ENCODE data around the gene RHNO1. TPM values are rescaled to one million over a fixed set of nuclear protein-coding genes. Genes with fewer than 3 reads are reported as not detected.

RHNO1 gene
- total and polyA plus RNA-seq, 4 donors, result 11.0 to 19.0 (median 15.2) TPM

- ATAC-seq (ENCODE audit: insufficient read depth, low FRiP score) (no peak), DNase-seq (no peak)
- Histone ChIP-seq H3K27ac (ENCODE audit: low read depth in 1 of 2, low read length in 1 of 2) (no peak overlapping the region), H3K9me3 (ENCODE audit: control insufficient read depth in 4 of 4, insufficient read depth in 3 of 4, low read length in 3 of 4) (no peaks in the 10 kb centered on the region), H3K36me3 (ENCODE audit: control insufficient read depth in 4 of 4, insufficient read depth in 4 of 4, low read length in 4 of 4) (peaks cover under 1 to 9% (median 8%) of the 10 kb centered on the region in 4 donors), H3K9ac (ENCODE audit: insufficient read depth in 1 of 2, low read length in 2 of 2) (no peak overlapping the region), H3K27me3 (ENCODE audit: control insufficient read depth in 3 of 3, insufficient read depth in 3 of 3, low read length in 2 of 3) (no peaks in the 10 kb centered on the region), H3K4me1 (ENCODE audit: control insufficient read depth in 5 of 5, insufficient read depth in 5 of 5, low read length in 5 of 5) (peaks cover 0 to 20% (median 8%) of the 10 kb centered on the region in 5 donors), H3K4me3 (no peak overlapping the region)
- WGBS, 2 donors, result 58 to 74% methylated on average over 5 of the region's 5 CpGs
- TF ChIP-seq CTCF (IDR thresholded peaks at IDR 0.05; ENCODE audit: control extremely low read depth, extremely low read depth), result no peak
These were observed 43.7 kb upstream of the RHNO1 start for GRCh38 chr12:2833327-2833726.

- no peak for TF ChIP-seq CTCF (IDR thresholded peaks at IDR 0.05; ENCODE audit: control extremely low read depth, extremely low read depth)
- Histone ChIP-seq H3K4me1 (ENCODE audit: control insufficient read depth in 5 of 5, insufficient read depth in 5 of 5, low read length in 5 of 5) (peaks cover 0 to 20% (median 8%) of the 10 kb centered on the region in 5 donors), H3K27me3 (ENCODE audit: control insufficient read depth in 3 of 3, insufficient read depth in 3 of 3, low read length in 2 of 3) (no peaks in the 10 kb centered on the region), H3K9me3 (ENCODE audit: control insufficient read depth in 4 of 4, insufficient read depth in 3 of 4, low read length in 3 of 4) (no peaks in the 10 kb centered on the region), H3K9ac (ENCODE audit: insufficient read depth in 1 of 2, low read length in 2 of 2) (no peak overlapping the region), H3K36me3 (ENCODE audit: control insufficient read depth in 4 of 4, insufficient read depth in 4 of 4, low read length in 4 of 4) (peaks cover 0 to 8% (median 7%) of the 10 kb centered on the region in 4 donors), H3K4me3 (no peak overlapping the region), H3K27ac (ENCODE audit: low read depth in 1 of 2, low read length in 1 of 2) (no peak overlapping the region)
- ATAC-seq (ENCODE audit: insufficient read depth, low FRiP score), result no peak
- peak in 1 of 3 donors; percentile 15 for DNase-seq
- 83 to 95% methylated on average over 9 of the region's 9 CpGs for WGBS, 2 donors
These were observed 43.2 kb upstream of the RHNO1 start for GRCh38 chr12:2833810-2834209.

- H3K4me1 ChIP-seq (ENCODE audit: control insufficient read depth in 5 of 5, insufficient read depth in 5 of 5, low read length in 5 of 5), result peaks cover 0 to 20% (median 8%) of the 10 kb centered on the region in 5 donors
- ATAC-seq (ENCODE audit: insufficient read depth, low FRiP score), result no peak
- no peak within 1 kb of the TSS for H3K4me3 ChIP-seq
- peaks cover 0 to 9% (median 2%) of the 10 kb centered on the region in 4 donors for H3K36me3 ChIP-seq (ENCODE audit: control insufficient read depth in 4 of 4, insufficient read depth in 4 of 4, low read length in 4 of 4)
- TF ChIP-seq CTCF (IDR thresholded peaks at IDR 0.05; ENCODE audit: control extremely low read depth, extremely low read depth), result no peak
- peak; percentile 95 to 97 (median 96) for DNase-seq
- H3K9ac ChIP-seq (ENCODE audit: insufficient read depth in 1 of 2, low read length in 2 of 2), result peak within 1 kb of the TSS in 1 of 2 donors; percentile 1
- whole genome bisulfite sequencing, 2 donors, result 17 to 31% methylated on average over 32 of the region's 32 CpGs
- no peaks in the 10 kb centered on the region for H3K9me3 ChIP-seq (ENCODE audit: control insufficient read depth in 4 of 4, insufficient read depth in 3 of 4, low read length in 3 of 4)
- no peak within 1 kb of the TSS for H3K27ac ChIP-seq (ENCODE audit: low read depth in 1 of 2, low read length in 1 of 2)
- no peaks in the 10 kb centered on the region for H3K27me3 ChIP-seq (ENCODE audit: control insufficient read depth in 3 of 3, insufficient read depth in 3 of 3, low read length in 2 of 3)
These were observed 42.2 kb upstream of the RHNO1 start, which contains the start of gene NRIP2 for GRCh38 chr12:2834581-2835491. TSS of gene NRIP2 (minus strand) at chr12:2835035. CDS start at chr12:2834983, 52 bp downstream.

Measured in lung (tissue), 12 donors.